GM13976 (cell line): ENCODE measurements around the gene ITGB3.

Experiments
- DNase-seq: peaks from one replicate; pipeline ENCODE4 v3.0.0; 2012; ENCODE audit warnings: low spot score
- CTCF ChIP-seq: IDR thresholded peaks from 2 replicates; pipeline ENCODE4 v1.5.1; 2012; ENCODE audit warnings: borderline replicate concordance, mild to moderate bottlenecking; ENCODE audit not compliant: insufficient read depth; ENCODE audit errors: extremely low read depth, missing control alignments, control extremely low read depth
- in situ Hi-C: fragments of 300-500 bp; cut with MboI; formaldehyde crosslinking; loops from one replicate; pipeline ENCODE4 v1.12.0; 2022; ENCODE audit warnings: low sequenced_read_pairs, mixed read lengths, inconsistent platforms; ENCODE audit not compliant: unreplicated experiment

Gene ITGB3

GRCh38 chr17:47338026-47338425, 84.4 kb downstream of the ITGB3 start:
- in situ Hi-C loops = no loop called here
- no peak for DNase-seq
- no peak for TF ChIP-seq CTCF

GRCh38 chr17:47352848-47353247, 99.2 kb downstream of the ITGB3 start:
- TF ChIP-seq CTCF = no peak
- DNase-seq = no peak
- in situ Hi-C loops = loop anchor here (25.0 kb wide), 1 partner anchor 434 kb away; no protein-coding TSS in a partner anchor

GRCh38 chr17:47358652-47359051, 105.0 kb downstream of the ITGB3 start:
- no peak for DNase-seq
- no peak for TF ChIP-seq CTCF
- in situ Hi-C loops = loop anchor here (25.0 kb wide), 1 partner anchor 429 kb away; no protein-coding TSS in a partner anchor
